ENCODE measurements around the gene MDM2. TPM values are rescaled to one million over a fixed set of nuclear protein-coding genes. Genes with fewer than 3 reads are reported as not detected.

MDM2 gene
- total and polyA plus RNA-seq, 2 donors (not counting 3 experiments of a cell fraction or from before 2014, with no cell fraction given) = 16.7 to 270 TPM

DNA sequence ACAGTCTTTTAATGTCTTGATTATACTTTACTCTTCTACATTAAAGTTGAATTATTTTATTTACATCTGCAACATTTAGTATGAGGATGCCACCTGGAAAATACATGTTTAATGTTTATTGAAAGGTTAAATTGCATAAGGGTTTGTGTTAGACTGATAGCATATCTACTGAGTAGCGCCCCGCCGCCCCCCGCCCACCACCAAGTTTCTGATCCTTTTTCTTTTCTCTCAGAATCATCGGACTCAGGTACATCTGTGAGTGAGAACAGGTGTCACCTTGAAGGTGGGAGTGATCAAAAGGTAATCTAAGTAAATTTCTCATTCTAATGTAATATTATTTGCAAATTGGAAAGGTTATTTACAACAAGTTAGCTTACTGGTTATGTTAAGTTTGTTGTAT, 16.2 kb downstream of the MDM2 start:
- Histone ChIP-seq H3K9me3 (replicated peaks; ENCODE audit: control insufficient read depth, insufficient read depth, low read length) (no peaks in the 10 kb centered on the region), H3K36me3 (ENCODE audit: control insufficient read depth in 2 of 2, extremely low read depth in 1 of 2, insufficient read depth in 2 of 2, low read length in 2 of 2) (peaks cover 15 to 56% of the 10 kb centered on the region in 2 experiments), H3K27me3 (ENCODE audit: control insufficient read depth in 2 of 2, insufficient read depth in 2 of 2, low read length in 2 of 2) (no peaks in the 10 kb centered on the region), H3K27ac (ENCODE audit: insufficient read depth, low read depth, low read length) (no peak overlapping the region), H3K4me3 (replicated peaks in 1 of 3; ENCODE audit: insufficient read depth in 1 of 3, low read depth in 1 of 3, low read length in 3 of 3) (no peak overlapping the region), H4K20me1 (replicated peaks; ENCODE audit: control insufficient read depth, extremely low read depth, insufficient read depth, low read length) (peaks cover 7% of the 10 kb centered on the region), H3K4me2 (ENCODE audit: insufficient read depth, low read length) (no peak overlapping the region), H3K9ac (replicated peaks; ENCODE audit: extremely low read depth, insufficient read depth, low read length) (no peak overlapping the region), H3K9me1 (replicated peaks; ENCODE audit: control insufficient read depth, extremely low read depth, insufficient read depth, low read length) (no peaks in the 10 kb centered on the region), H2AFZ (ENCODE audit: low read depth, low read length) (no peak overlapping the region), H3K4me1 (ENCODE audit: control insufficient read depth, extremely low read depth, insufficient read depth, low read length) (peaks cover 10% of the 10 kb centered on the region), H3K79me2 (ENCODE audit: control insufficient read depth, insufficient read depth, low read length) (peaks cover 46% of the 10 kb centered on the region)
- TF ChIP-seq GATA2 (IDR thresholded peaks at IDR 0.05; ENCODE audit: insufficient read depth, insufficient read length, low read depth, low read length) = no peak
- TF ChIP-seq, protein P1, sequence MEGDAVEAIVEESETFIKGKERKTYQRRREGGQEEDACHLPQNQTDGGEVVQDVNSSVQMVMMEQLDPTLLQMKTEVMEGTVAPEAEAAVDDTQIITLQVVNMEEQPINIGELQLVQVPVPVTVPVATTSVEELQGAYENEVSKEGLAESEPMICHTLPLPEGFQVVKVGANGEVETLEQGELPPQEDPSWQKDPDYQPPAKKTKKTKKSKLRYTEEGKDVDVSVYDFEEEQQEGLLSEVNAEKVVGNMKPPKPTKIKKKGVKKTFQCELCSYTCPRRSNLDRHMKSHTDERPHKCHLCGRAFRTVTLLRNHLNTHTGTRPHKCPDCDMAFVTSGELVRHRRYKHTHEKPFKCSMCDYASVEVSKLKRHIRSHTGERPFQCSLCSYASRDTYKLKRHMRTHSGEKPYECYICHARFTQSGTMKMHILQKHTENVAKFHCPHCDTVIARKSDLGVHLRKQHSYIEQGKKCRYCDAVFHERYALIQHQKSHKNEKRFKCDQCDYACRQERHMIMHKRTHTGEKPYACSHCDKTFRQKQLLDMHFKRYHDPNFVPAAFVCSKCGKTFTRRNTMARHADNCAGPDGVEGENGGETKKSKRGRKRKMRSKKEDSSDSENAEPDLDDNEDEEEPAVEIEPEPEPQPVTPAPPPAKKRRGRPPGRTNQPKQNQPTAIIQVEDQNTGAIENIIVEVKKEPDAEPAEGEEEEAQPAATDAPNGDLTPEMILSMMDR (IDR thresholded peaks at IDR 0.05; ENCODE audit: extremely low read depth in 1 of 2, insufficient read depth in 1 of 2, low read depth in 1 of 2, low read length in 2 of 2) = no peak
- no peak for TF ChIP-seq POLR2A (IDR thresholded peaks at IDR 0.05; ENCODE audit: low read depth, low read length)
- TF ChIP-seq MYC (IDR thresholded peaks at IDR 0.05; ENCODE audit: low read depth, low read length) = no peak
- TF ChIP-seq, protein P2, sequence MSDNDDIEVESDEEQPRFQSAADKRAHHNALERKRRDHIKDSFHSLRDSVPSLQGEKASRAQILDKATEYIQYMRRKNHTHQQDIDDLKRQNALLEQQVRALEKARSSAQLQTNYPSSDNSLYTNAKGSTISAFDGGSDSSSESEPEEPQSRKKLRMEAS (IDR thresholded peaks at IDR 0.05; ENCODE audit: insufficient read depth, insufficient read length) = no peak
- no peak for TF ChIP-seq FOS (IDR thresholded peaks at IDR 0.05; ENCODE audit: borderline replicate concordance, insufficient read depth, low read length)
- no peak for TF ChIP-seq POLR2AphosphoS5 (IDR thresholded peaks at IDR 0.05; ENCODE audit: insufficient read depth, low read depth, low read length)
- TF ChIP-seq JUN (IDR thresholded peaks at IDR 0.05; ENCODE audit: borderline replicate concordance, insufficient read depth, insufficient read length, low read depth) = no peak
- no peak for TF ChIP-seq EZH2 (IDR thresholded peaks at IDR 0.05; ENCODE audit: borderline replicate concordance, low read depth, low read length, severe bottlenecking)
- DNase-seq (ENCODE audit: low read depth, low spot score) = no peak
- ChIA-PET POLR2A (no interaction called here), CTCF (interaction anchor here (1.2 kb wide), 1 partner anchor 15 kb away, joined by 3 read pairs; no protein-coding TSS in a partner anchor)
- BruUV-seq (replicated peaks) = no TSS peak
- dilution Hi-C loops (cut with MboI; ENCODE audit: extremely low pct_ligation_motif_present, low sequenced_read_pairs) (no loop called here), intact Hi-C loops (cut with micrococcal nuclease) (no loop called here)
- no peak for FAIRE-seq
